ENCODE data around the gene WNT3A.
A peak's percentile ranks its signal among the peaks of the same experiment; 100 is the strongest.

Gene WNT3A

DNA sequence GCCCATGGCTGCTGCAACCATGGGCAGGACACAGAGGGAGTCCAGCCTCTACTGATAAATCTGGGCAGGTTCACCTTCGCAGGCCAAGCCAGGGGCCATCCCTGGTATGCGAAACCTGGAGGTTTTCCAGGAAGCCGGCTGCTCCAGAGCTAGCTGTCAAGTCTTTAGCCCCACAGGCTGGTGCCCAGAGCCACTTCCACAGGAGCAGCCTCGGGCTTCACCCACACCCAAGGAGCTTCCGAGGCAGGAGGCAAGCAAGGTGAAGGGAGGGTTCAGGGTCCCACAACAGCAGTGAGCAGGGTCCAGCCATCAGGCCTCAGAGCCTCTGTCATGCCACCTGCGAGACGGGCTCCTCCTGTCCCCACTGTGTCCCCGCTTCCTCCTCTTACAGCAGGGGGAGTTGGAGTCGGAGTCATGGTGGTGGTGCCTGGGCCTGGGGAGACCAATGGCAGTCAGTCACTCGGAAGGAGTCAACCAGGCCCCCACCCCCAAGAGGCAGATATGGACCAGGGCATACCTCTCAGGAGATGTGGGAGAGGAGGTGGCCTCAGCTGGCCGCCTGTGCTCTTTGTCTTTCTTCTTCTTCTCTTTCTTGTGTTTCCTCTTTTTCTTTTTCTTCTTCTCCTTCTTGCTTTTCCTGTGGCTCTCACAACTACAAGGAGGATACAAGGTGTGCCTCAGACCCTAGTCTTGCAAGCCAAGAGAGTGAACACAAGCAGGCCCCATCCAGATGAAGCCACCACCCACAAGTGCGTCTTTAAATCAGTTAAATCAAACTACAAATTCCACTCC, 94.2 kb downstream of the WNT3A start:
- no peak for DNase-seq (ENCODE audit: low read depth, low spot score)

GRCh38 chr1:228101614-228101993, 94.8 kb downstream of the WNT3A start:
- no peak for DNase-seq (ENCODE audit: low read depth, low spot score)

DNA sequence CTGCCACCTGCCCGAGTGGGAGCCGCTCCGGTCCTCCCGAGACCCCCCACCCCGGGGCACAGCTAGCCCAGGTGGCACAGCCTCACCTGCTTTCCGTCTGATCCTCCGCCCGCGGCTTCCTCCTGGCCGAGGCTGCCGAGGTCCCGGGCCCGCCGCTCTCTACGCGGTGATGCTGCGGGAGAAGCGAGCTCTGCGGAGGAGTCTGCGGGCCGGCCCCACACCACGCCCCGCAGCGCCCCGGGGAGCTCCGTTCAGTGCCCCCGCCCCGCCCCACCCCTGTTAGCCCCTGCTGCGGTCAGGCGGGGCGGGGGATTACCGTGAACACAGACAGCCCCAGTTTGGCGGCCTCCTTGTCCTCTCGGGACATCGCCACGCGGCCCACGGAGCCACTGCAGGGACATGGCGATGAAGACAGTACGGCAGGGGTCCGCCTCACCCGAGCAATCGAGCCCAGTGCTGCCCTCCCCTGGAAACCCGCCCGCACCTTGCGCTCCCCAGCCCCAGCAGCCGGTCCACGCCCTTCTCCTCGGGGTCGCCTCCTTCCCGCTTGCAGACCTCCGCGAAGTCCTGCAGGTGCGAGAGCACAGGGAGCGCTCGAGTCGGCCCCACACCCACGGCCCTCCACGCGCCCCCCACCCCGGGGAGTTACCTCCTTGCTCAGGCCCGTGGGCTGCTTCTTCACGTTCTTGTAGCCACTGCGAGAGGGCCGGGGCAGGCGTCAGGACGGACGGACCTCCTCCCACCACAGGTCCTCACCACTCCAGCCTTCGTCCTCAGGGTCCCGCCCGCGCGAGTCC, 95.4 kb downstream of the WNT3A start:
- no peak for DNase-seq (ENCODE audit: low read depth, low spot score)

DNA sequence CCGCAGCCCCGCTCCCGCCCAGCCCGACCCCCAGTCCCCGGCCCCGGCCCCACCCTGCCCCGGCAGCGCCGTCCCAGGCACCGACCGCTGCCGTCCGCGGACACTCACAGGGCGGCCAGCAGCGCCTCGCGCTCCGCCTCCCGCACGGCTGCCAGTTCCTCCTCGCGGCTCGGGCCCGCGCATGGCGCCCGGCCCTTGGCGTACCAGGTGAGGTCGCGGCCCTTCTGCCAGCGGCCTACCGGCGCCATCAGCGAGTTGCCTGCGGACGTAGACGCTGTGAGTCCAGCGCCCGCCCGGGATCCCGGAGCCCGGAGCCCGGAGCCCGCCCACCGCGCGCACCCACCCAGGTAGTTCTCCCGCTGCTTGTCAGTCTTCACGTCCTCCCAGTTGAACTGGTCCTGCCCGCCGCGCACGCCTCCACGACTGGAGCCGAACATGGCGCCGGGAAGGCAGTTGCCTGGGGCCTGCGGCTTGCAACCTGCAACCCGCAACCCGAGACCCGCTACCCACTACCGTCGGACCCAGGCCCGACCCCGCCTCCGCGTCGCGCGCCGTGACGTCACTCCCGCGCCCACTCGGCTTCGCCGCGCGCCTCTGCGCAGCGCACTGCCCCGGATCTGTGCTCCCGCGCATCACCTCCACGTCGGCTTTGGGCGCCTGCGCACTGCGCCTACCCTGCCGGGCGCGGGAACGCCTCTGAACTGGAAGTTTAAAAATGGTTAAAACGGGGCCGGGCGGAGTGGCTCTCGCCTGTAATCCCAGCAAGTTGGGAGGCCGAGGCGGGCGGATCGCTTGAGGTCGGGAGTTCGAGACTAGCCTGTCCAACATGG, 96.2 kb downstream of the WNT3A start, which contains the start of gene C1orf35:
TSS of gene C1orf35 (minus strand) at position 535 of the 830 bp plus-strand sequence. CDS start at position 437, 98 bp downstream.
- DNase-seq (ENCODE audit: low read depth, low spot score): peak; percentile 85

- DNase-seq (ENCODE audit: low read depth, low spot score): no peak
Measured at GRCh38 chr1:228104526-228105269, 97.9 kb downstream of the WNT3A start.

DNA sequence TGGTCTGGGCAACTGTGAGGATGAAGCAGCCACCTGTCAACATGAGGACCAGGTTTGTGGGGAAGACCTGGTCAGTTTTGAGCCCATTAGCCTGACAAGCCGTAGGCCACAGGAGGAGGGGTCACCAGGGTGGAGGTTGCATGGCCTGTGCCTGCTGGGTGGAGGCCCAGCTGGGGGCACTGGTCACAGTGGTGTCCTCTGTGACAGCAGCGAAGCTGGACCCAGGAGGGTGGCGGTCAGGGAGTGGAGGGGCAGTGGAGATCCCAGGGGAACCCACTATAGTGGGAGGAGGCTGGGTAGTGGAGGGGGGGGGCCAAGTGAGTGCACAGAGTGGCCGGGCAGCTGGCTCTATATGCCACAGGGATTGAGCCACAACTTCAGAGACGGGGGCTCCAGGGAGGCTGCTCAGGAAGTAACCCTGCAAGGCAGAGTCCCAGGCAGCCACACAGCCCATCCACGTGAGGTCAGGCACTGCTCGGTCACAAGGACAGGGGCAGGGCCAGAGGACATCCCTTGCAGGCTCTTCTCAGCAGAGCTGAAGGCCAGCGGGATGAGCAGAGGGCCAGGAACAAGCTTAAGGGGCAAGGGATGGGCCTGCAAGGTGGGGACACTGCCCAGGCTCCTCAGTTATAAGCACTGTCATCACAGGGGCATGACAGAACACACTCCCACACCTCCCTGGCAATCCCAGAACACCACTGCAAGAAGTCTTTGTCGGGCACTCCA, 98.6 kb downstream of the WNT3A start:
- DNase-seq (ENCODE audit: low read depth, low spot score): no peak

GRCh38 chr1:228105996-228106799, 99.4 kb downstream of the WNT3A start:
- no peak for DNase-seq (ENCODE audit: low read depth, low spot score)

GRCh38 chr1:228106800-228107054, 99.9 kb downstream of the WNT3A start:
- no peak for DNase-seq (ENCODE audit: low read depth, low spot score)

GRCh38 chr1:228107636-228108035, 100.8 kb downstream of the WNT3A start:
- DNase-seq (ENCODE audit: low read depth, low spot score): no peak

DNA sequence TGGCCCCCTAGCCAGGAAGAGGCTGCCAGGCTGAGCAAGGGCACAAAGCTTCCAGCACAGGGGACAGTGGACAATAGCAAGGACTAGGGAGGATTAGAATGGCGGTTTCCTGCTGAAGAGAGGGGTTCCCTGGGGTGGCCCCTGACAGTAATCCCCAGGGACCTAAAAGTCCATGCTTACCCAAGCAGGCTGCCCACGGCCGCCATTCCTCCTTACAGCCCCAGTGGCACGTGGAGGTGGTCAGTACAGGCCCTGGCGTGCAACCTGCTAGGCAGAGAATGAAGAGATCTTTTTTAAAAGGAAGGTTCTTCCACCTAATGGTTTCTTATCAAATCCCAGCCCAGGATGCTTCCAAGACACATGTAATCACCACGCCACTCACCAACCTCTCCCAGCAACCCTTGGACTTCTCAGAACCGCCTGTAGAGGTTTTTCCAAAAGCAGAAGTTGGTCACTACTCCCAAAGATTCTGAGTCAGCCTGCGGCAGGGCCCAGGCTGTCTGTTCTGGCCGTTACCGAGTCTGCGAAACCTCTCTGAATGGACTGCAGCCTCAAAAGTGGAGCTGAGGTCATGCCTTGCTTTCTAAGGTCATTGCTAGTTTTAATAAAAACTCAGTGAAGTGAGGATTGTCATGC, 101.4 kb downstream of the WNT3A start:
- DNase-seq (ENCODE audit: low read depth, low spot score): no peak

DNA sequence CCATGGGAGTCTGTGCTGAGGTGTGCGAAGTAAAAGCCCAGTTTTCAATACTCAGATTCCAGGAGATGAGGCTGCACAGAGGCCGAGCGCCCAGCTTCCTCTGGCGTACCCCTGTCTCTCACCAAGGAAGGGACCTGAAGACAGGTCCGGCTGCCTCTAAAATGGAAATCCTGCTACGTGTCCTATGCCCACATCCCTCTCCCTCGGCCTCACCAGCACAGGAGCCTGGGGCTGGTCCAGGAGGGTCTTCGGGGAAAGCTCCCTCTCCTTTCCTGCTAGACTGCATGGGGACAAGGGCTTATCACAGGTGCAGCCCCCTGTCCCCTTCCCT, 101.9 kb downstream of the WNT3A start:
- DNase-seq (ENCODE audit: low read depth, low spot score): no peak

- DNase-seq (ENCODE audit: low read depth, low spot score): peak; percentile 93
Measured at GRCh38 chr1:228109073-228109961, 102.5 kb downstream of the WNT3A start, which contains the start of gene MRPL55. Gene MRPL55 (minus strand): TSS chr1:228109299. CDS start chr1:228108260, 1,039 bp downstream.

DNA sequence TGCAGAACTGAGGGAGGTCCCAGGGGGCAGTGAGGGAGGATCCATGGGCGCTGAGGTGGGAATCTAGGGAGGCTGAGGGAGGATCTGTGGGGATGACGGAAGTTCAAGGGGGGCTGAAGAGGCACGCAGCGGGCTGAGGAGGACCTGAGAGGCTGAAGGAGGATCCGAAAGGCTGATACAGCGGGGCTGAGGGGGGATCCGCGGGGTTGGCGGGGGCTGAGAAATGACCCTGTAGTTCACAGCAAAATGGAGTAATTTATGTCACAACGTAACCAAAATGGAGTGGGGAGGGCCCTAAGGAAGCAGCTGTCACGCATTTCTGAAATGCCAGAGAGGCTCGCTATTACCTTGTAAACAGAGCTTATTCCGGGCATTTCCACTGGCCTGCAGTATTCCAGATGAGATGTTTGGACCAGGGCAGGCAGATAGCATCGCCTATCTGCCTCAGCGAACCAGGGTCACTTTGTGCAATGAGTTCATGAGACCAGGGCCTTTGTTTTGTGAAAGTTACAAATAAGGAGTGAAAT, 103.2 kb downstream of the WNT3A start:
- DNase-seq (ENCODE audit: low read depth, low spot score): no peak

DNA sequence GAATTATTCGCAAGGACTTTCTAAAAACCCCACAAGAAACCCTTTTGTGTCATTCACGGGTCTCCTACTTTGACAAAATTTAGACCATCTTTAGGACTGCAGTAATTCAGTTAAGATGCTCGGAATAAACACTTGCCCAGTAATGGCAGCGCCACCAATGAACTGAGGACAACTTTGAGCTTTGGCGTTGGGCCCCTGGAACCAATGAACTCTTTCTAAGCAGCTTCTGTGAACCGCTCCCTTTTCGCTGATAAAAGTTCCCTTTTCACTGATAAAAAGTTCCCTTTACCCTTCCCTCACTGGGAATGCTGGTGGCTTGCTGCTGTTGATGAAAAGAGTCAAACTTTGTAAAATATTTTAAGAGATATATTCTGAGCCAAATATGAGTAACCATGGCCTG, 103.8 kb downstream of the WNT3A start:
- DNase-seq (ENCODE audit: low read depth, low spot score): no peak
